HG03521 (cell line): ENCODE results near the gene RNF130.

Experiments
- ATAC-seq: cut with Tn5 transposase; IDR thresholded peaks from one replicate; pipeline ENCODE4 v1.9.1; 2021; ENCODE audit warnings: mild to moderate bottlenecking, moderate library complexity; ENCODE audit not compliant: unreplicated experiment

RNF130 gene, protein sequence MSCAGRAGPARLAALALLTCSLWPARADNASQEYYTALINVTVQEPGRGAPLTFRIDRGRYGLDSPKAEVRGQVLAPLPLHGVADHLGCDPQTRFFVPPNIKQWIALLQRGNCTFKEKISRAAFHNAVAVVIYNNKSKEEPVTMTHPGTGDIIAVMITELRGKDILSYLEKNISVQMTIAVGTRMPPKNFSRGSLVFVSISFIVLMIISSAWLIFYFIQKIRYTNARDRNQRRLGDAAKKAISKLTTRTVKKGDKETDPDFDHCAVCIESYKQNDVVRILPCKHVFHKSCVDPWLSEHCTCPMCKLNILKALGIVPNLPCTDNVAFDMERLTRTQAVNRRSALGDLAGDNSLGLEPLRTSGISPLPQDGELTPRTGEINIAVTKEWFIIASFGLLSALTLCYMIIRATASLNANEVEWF

GRCh38 chr5:180071531-180072255, at the start of gene RNF130:
RNF130 (minus strand) TSS chr5:180071759; CDS start chr5:180071702, 57 bp downstream.
- ATAC-seq = no peak

- no peak for ATAC-seq
Observed at GRCh38 chr5:180120237-180121101, 48.9 kb upstream of the RNF130 start.

DNA sequence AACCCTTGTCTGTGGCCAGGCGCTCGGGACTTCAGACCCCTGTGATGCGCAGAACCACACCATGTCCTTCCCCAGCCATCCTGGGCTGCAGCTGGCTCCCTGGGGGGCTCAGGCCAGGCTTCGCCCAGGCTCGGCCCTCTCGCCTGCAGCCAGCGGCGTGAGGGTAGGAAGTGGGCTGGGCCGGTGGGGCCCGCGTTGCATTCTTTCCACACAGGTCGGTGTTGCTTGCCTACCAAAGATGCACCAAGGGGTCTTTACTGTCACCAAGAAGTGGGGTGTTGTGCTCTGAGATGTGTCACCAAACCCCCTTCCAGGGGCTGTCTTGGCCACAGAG, 48.3 kb upstream of the RNF130 start:
- ATAC-seq = no peak

- no peak for ATAC-seq
Observed at GRCh38 chr5:180119031-180119902, 47.7 kb upstream of the RNF130 start.

- ATAC-seq = no peak
Observed at GRCh38 chr5:180118391-180118791, 46.8 kb upstream of the RNF130 start.

DNA sequence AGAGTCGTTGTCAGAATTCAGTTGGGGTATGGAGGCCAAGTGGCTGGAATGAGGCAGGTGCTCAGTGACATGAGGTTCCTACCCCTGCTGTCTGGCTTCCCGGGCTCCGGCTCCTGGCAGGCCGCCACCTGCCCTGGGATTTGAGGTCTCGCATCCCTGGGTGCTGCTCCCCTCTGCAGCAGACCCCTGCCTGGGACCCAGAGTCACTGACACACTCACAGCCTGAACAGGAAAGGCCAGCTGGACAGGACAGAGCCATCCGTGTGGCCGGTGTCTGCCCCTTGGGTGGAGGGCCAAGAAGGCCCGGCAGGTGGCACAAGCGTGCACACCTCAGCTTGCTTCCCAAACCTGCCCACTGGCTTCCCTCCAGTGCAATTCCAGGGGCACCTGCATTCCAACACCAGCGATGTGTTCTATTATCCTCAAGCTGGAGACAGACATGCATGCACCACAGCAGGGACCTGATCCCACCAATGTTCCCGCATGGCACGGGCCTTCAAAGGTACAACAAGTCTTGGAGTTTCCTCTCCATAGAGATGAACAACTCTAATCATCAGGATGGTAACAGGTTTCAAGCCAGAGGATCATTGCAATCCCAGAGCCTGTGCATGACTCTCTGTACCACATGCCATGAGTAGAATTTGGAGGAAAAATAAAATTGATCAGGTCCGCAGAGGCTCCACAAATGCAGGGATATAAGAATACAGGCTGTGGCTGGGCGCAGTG, 45.6 kb upstream of the RNF130 start:
- no peak for ATAC-seq

- no peak for ATAC-seq
Observed at GRCh38 chr5:180116077-180116999, 44.8 kb upstream of the RNF130 start.

DNA sequence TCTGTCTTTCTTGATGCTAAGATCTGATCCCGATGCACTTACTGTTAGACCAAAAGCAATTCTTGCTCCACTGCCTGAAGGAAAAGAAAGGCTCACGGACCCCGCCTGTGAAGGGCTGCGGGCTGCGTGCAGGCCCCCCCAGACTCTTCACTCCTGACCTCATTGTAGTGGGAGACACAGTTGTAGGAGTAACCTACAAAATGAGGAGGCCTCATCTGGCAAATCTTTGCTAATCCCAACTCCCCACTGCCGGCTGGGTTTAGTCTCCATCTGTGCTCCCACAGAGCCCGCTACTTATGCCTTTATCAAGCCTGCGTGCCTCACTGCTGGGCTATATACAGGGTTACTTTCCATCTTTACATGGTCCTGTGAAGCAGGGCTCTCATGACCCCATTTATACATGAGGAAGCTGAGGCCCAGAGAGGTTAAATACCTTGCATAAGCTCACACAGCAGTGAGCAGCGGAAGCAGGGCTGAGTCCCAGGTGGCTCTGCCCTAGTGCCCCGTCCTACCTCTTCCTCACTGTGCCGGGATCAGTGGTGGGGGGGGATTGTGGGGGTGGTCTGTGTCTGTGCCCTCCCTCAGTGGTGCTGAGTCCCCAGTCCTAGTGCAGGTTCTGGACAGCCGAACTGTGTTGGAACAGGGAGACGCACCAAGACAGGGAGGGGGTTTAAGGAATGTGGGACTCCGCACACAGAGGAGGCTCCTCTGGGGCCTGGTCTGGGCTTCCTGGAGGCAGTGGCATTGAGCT, 43.9 kb upstream of the RNF130 start:
- no peak for ATAC-seq

- ATAC-seq = no peak
Observed at GRCh38 chr5:180114304-180115003, 42.9 kb upstream of the RNF130 start.

DNA sequence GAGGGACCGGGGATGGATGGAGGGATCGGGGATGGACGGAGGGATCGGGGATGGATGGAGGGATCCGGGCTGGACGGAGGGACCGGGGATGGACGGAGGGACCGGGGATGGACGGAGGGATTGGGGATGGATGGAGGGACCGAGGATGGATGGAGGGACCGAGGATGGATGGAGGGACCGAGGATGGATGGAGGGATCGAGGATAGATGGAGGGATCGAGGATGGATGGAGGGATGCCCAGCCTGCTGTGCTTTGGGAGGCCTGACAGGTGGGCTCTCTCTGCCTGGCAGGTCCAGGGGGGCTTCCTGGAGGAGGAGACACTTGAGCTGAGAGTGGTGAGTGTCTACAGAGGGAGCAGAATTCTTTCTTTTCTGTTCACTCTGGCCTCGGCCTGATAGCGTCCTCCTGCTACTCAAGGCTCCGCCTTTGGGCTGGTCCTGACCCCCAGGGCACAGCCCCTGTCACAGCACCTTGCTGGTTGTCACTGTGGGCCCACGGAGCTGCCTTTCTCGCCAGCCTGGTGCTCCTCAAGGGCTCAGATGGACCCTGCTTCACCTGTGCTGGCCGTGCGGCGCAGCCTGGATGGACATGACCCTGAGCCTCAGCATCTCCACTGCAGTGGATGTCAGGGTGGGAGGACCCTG, 42.2 kb upstream of the RNF130 start:
- ATAC-seq = no peak

DNA sequence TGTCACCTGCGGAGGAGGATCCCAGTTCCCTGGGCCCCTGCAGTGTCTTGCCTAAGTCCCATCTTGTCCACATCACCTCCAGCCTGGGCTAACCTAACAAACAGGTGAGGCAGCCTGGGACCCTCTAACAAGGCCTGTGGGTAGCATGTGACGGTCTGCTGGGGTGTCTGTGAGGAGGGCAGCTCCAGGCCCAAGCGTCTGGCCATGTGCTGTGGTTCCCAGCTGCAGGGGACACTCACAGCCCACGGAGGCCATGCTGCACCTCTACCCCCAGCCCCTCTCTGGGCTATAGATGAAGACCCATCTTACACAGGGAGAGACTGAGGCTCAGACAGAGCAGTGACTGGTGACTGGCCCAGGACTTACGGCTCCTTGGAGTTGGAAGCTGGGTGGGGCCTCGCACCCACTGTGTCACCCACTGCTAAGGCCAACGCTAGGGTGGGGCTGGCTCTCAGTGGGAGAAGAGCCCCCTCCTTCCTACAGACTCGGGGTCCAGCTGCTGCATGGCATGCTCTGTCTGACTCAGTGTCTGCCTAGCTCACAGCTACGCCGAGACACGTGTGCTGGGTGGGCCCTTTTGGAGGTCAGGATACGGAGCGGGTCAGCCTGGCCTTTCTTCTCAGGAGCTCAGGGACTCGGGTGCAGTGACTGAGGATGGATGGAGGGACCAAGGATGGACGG, 40.8 kb upstream of the RNF130 start:
- no peak for ATAC-seq

- ATAC-seq = no peak
Observed at GRCh38 chr5:180111273-180112002, 39.9 kb upstream of the RNF130 start.

GRCh38 chr5:180109920-180110319, 38.4 kb upstream of the RNF130 start:
- no peak for ATAC-seq

GRCh38 chr5:180107005-180107404, 35.4 kb upstream of the RNF130 start:
- no peak for ATAC-seq

- no peak for ATAC-seq
Observed at GRCh38 chr5:180105827-180106312, 34.3 kb upstream of the RNF130 start.

DNA sequence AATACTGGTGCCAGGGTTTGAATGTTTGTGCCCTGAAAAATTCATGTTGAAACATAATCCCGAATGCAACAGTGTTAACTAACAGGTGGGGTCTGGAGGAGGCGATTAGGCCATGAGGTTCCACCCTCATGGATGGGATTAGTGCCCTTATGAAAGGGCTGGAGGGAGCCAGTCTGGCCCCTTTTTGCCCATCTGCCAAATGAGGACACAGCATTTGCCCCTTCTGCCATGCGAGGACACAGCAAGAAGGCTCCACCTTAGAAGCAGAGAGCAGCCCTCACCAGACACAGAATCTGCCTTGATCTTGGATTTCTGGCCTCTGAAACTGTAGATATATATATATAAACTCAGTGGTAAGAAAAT, 32.6 kb upstream of the RNF130 start:
- no peak for ATAC-seq
